ENCODE results near the gene KIRREL3. TPM values are rescaled to one million over a fixed set of nuclear protein-coding genes. Genes with fewer than 3 reads are reported as not detected.

Gene KIRREL3
- polyA plus RNA-seq, 1 donor (not counting 4 experiments of a cell fraction or from before 2014, with no cell fraction given): 0.04 TPM

- no peak for DNase-seq (ENCODE audit: low read depth, low spot score)
- Histone ChIP-seq H3K4me3 (ENCODE audit: control insufficient read depth in 2 of 3, extremely low read depth in 1 of 3, insufficient read depth in 2 of 3, low read depth in 1 of 3, low read length in 3 of 3) (no peak overlapping the region), H3K9ac (ENCODE audit: control insufficient read depth, extremely low read depth, insufficient read depth, low read length) (peak overlapping the region; percentile 62), H4K20me1 (ENCODE audit: control insufficient read depth, extremely low read depth, insufficient read depth, low read length) (no peaks in the 10 kb centered on the region), H3K27me3 (ENCODE audit: control insufficient read depth, extremely low read depth, insufficient read depth, low read length) (no peaks in the 10 kb centered on the region), H3K27ac (ENCODE audit: control insufficient read depth, insufficient read depth, low read length) (peak overlapping the region; percentile 95), H3K4me2 (ENCODE audit: control insufficient read depth, extremely low read depth, insufficient read depth, low read depth, low read length) (no peak overlapping the region), H2AFZ (ENCODE audit: control insufficient read depth, low read length) (no peak overlapping the region), H3K9me3 (ENCODE audit: control insufficient read depth, low read depth, low read length) (no peaks in the 10 kb centered on the region), H3K79me2 (ENCODE audit: control insufficient read depth, insufficient read depth, low read length) (no peaks in the 10 kb centered on the region), H3K4me1 (ENCODE audit: control insufficient read depth, extremely low read depth, insufficient read depth, low read length) (peaks cover 6% of the 10 kb centered on the region), H3K9me1 (ENCODE audit: control insufficient read depth, extremely low read depth, insufficient read depth, low read length) (no peaks in the 10 kb centered on the region), H3K36me3 (ENCODE audit: control insufficient read depth in 2 of 2, extremely low read depth in 1 of 2, insufficient read depth in 2 of 2, low read length in 2 of 2) (no peaks in the 10 kb centered on the region)
- no peak for FAIRE-seq
- no peak for TF ChIP-seq CTCF (optimal IDR thresholded peaks at IDR 0.05 in 1 of 3, IDR thresholded peaks at IDR 0.05 in 1 of 3, conservative IDR thresholded peaks at IDR 0.05 in 1 of 3; ENCODE audit: extremely low read depth in 1 of 3, insufficient read depth in 2 of 3, low read length in 3 of 3)
- TF ChIP-seq EZH2 (IDR thresholded peaks at IDR 0.05; ENCODE audit: low read length): no peak
- dilution Hi-C loops (cut with MboI; ENCODE audit: extremely low pct_ligation_motif_present, low sequenced_read_pairs): no loop called here
Measured at GRCh38 chr11:126918556-126918955, 82.0 kb downstream of the KIRREL3 start.

GRCh38 chr11:126917531-126918204 is 82.9 kb downstream of the KIRREL3 start:
- peak overlapping the region; percentile 42 for H2AFZ ChIP-seq (ENCODE audit: control insufficient read depth, low read length)
- H3K9ac ChIP-seq (ENCODE audit: control insufficient read depth, extremely low read depth, insufficient read depth, low read length): peak overlapping the region; percentile 62
- H3K4me1 ChIP-seq (ENCODE audit: control insufficient read depth, extremely low read depth, insufficient read depth, low read length): peaks cover 6% of the 10 kb centered on the region
- dilution Hi-C loops (cut with MboI; ENCODE audit: extremely low pct_ligation_motif_present, low sequenced_read_pairs): no loop called here
- H3K9me3 ChIP-seq (ENCODE audit: control insufficient read depth, low read depth, low read length): no peaks in the 10 kb centered on the region
- no peaks in the 10 kb centered on the region for H3K36me3 ChIP-seq (ENCODE audit: control insufficient read depth in 2 of 2, extremely low read depth in 1 of 2, insufficient read depth in 2 of 2, low read length in 2 of 2)
- H3K27ac ChIP-seq (ENCODE audit: control insufficient read depth, insufficient read depth, low read length): peak overlapping the region; percentile 95
- H4K20me1 ChIP-seq (ENCODE audit: control insufficient read depth, extremely low read depth, insufficient read depth, low read length): no peaks in the 10 kb centered on the region
- peak overlapping the region in 1 of 3 experiments; percentile 48 for H3K4me3 ChIP-seq (ENCODE audit: control insufficient read depth in 2 of 3, extremely low read depth in 1 of 3, insufficient read depth in 2 of 3, low read depth in 1 of 3, low read length in 3 of 3)
- H3K79me2 ChIP-seq (ENCODE audit: control insufficient read depth, insufficient read depth, low read length): no peaks in the 10 kb centered on the region
- H3K9me1 ChIP-seq (ENCODE audit: control insufficient read depth, extremely low read depth, insufficient read depth, low read length): no peaks in the 10 kb centered on the region
- peak; percentile 52 for DNase-seq (ENCODE audit: low read depth, low spot score)
- peak; percentile 92 for FAIRE-seq
- no peaks in the 10 kb centered on the region for H3K27me3 ChIP-seq (ENCODE audit: control insufficient read depth, extremely low read depth, insufficient read depth, low read length)
- peak overlapping the region; percentile 93 for H3K4me2 ChIP-seq (ENCODE audit: control insufficient read depth, extremely low read depth, insufficient read depth, low read depth, low read length)
- TF ChIP-seq CTCF (optimal IDR thresholded peaks at IDR 0.05 in 1 of 3, IDR thresholded peaks at IDR 0.05 in 1 of 3, conservative IDR thresholded peaks at IDR 0.05 in 1 of 3; ENCODE audit: extremely low read depth in 1 of 3, insufficient read depth in 2 of 3, low read length in 3 of 3) (no peak), EZH2 (IDR thresholded peaks at IDR 0.05; ENCODE audit: low read length) (no peak)
